GM18511 (cell line): Measurements from ENCODE around the gene ACTRT2.

Experiments used
- ATAC-seq: cut with Tn5 transposase; IDR thresholded peaks from one replicate; pipeline ENCODE4 v1.9.1; 2021; ENCODE audit warnings: mild to moderate bottlenecking, moderate library complexity; ENCODE audit not compliant: unreplicated experiment

The ACTRT2 gene

DNA sequence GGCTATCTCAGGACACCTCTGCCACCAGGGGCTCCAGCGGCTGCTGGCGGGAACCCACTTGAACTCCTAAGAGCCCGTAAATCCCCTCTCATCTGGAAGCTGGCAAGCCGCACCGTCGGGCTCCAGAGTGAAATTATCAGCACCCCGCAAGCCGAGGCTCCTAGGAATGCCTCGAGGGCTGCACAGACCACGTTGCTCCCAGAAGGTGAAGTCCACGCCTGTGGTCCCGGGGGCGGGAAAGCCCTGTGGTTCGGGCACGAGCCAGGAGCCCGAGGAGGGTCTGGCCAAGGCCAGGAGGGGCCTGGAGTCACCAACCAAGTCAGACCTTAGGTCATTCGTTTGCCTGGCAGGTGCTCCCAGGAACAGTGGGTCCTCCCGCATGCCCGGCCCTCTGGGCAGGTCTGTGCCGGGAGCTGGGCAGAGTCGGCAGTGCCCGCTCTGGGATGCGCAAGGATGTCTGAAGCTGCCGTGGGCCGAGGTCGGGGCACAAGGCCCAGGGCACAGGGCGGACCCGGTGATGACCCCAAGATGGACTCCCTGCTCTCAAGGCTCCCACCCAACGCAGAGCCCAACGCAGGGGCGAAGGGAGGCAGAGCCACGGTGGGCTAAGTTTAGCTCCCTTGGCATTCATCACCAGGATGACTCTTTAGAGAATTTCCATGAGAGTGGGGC, 8.9 kb downstream of the ACTRT2 start:
- no peak for ATAC-seq

GRCh38 chr1:3030663-3031381, 9.6 kb downstream of the ACTRT2 start:
- ATAC-seq, result no peak

GRCh38 chr1:3031401-3032221, 10.3 kb downstream of the ACTRT2 start:
- no peak for ATAC-seq

DNA sequence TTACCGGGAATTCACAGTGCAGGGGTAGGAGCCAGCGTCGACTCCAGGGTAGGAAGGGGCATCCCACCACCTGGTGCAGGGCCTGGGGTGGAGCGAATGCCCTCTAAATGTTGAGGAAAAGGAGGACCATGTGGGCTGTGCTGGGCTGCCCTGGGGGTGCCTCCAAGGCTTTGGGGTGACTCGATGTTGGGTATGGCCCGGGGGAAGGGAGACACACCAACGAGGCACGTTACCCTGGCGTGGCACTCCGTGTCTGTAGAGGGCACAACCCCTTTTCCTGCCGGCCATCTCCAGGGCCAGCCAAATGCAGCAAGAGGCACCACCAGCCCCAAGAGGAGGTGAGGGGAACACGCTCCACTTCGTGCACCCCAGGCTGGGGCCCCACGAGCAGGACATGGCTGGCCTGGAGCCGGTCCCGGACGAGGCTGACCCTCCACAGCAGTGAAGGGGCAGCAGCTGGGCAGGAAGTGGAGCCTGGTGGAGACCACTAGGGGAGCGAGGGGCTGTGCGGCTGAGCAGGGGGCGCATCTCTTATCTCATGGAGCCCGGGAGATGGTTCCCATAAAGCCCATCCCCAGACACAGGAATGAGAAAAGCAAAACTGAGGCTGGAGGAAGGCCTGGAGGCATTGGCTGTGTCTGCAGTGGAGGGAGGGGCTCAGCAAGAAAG, 11.2 kb downstream of the ACTRT2 start:
- no peak for ATAC-seq

DNA sequence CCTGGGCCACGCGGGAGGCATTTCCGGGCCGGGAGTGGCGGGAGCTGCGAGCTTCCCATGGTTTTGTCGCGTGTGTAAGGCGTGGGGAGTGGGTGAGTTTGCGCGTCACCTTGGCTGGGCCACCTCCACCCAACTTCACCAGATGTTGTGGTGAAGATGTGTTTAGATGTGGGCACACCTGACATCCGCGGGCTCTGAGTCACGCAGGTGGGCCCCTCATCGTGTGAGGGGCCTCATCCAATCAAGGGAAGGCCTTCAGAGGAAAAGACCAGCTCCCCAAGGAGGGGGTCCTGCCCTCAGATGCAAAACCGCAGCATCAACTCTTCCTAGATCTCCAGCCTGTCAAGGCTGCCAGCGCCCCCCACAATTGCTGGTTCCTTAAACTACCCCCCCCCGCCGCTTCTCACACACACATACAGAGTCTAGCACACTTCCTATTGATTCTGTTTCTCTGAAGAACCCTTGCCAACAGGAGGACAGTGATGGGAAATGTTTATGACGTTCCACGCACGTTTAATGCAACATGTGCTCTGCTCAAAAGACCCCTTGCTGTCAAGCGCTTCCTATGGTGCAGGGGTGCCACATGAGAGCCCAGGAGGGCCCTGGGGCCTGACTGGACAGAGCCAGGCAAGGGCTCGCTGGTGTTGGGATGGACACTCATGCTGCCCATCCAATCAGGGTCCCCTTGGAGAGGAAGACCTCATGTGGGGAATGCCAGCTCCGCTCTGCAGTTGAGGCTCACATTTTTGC, 11.9 kb downstream of the ACTRT2 start:
- ATAC-seq, result no peak

GRCh38 chr1:3033790-3034090, 12.5 kb downstream of the ACTRT2 start:
- no peak for ATAC-seq

- no peak for ATAC-seq
Observed at GRCh38 chr1:3034162-3034561, 12.9 kb downstream of the ACTRT2 start.

DNA sequence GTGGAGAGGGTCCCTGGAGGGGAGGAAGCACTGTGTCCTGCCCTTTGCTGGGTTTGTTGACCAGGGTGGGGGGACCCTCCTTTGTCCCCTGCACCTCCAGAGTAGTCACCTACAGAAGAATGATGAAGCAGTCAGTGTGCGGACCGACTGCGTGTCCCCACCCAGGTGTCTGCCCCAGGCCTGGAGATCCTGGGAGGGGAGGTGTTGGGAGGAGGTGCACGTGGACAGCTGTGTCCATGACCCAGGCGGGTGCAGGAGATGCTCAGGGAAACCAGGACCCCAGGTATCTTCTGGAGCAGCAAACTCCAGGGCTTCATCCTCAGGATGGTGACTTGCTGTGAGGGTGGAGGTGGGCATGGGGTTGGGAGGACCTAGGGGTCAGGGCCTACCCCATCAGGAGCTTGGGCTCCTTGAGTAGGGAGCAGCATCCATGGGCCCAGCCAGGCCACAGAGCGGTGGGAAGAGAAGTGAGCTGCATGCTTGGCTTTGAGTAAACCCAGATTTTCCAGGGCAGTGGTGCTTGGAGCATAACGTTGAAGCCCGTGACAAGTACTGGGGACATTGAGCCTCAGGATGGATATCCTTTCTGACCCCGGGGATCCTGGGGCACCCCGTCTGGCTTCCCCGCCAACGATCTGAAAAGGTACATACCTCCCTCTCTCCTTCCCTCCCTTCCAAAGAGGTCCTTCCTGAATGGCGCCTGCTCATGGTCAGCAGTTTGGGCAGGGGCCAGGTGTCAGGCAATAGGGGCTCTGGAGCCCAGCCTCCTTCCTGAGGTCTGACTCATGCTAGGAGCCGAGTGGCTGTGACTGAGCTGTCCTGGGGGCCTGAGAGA, 13.7 kb downstream of the ACTRT2 start:
- no peak for ATAC-seq

- no peak for ATAC-seq
Observed at GRCh38 chr1:3035563-3036446, 14.5 kb downstream of the ACTRT2 start.

DNA sequence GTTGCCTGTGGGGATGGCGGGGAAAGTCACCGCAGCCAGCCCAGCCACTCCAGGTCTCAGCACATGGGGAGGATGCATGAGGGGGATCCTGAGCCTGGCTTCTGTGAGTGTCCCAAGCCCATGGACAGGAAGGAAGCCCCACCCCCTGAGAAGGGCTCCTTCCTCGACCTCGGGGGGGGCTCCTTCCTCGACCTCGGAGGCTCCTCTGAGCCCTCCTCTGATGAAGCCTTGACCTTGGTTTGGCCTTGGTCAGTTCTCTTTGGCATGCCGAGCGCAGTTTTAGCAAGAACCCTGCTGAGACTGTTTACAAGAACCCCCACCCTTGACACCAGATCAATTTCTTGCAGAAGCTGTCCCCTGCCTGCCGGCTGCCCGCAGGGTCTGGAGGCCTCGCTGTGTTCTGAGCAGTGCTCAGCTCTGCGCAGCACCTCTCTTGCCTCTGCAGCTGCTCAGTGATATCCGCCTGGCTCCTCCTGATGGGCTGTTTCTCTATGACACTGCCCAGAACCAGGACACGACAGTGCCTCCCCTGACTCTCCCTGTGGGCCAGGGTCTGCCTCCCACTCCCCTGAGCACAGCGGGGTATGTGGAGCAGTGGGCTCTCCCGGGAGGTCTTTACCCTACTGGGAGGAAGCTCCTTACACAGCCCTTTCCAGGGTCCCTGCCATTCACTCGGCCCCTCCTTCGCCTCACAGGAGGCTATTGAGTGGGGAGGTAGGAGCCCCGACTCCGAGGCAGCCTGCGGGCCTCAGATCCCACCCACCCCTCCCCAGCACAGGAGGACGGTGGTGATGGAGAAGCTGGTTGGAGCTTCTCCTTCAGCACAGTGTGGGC, 15.4 kb downstream of the ACTRT2 start:
- no peak for ATAC-seq

DNA sequence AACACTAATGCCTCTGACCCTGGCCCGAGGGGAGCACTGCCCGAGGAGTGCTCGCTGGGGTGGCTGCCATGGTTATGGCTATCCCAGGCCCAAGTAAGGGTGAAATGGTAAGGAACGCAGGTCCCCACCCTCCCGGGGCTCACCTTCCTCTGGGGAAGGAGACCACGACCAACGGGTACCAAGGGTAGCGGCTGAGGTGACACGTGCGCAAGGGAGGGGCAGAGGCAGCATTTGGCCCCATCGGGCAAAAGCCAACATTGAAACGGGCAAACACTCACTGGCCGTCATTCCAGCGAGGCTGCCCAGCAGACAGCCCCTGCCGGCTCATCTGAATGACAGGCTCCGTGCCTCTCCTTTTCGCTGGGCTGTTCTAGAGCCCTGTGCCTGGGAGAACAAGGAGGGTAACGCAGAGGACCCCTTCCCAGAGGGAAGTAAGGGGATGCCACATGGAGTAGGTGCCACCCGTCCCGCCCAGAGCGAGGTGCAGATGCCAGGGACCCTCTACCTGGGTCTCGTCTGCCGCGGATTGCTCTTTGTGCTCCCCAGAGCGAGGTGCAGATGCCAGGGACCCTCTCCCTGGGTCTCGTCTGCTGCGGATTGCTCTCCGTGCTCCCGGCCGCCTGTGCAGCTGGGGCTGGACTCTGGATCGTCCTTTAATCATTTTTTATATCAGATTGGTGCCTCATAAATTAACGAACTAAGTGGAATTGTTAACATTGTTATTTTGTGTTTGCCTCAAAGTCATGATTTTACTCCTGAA, 16.2 kb downstream of the ACTRT2 start:
- ATAC-seq, result no peak

- ATAC-seq, result no peak
Observed at GRCh38 chr1:3038113-3038551, 16.9 kb downstream of the ACTRT2 start.

DNA sequence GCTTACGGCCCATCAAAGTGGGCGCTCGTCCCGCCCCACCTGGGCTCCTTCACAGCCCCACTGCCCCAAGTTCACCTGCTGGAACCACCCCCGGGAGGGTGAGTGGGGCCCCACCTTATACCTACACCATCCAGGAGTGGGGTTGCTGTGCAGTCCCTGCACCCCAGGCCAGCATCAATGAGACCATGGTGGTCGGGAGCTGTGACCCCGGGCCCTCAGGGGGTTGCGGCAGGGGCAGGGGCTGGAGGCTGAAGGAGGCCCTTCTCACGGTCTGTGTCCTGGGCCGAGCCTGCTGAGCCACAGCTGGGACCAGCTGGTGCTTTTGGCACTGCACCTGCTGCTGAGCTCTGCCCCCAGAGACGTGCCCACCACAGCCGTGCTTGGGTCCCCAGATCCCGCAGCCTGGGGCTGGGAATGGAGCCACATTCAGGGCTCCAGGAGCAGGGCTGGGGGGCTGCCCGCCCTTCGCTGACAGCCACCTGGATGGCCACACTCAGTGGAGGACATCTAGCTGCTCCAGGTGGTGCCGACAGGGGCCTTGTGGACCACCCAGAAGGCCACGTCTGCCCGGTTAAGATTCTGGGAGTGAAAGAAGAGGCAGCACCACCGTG, 17.4 kb downstream of the ACTRT2 start:
- ATAC-seq, result no peak

DNA sequence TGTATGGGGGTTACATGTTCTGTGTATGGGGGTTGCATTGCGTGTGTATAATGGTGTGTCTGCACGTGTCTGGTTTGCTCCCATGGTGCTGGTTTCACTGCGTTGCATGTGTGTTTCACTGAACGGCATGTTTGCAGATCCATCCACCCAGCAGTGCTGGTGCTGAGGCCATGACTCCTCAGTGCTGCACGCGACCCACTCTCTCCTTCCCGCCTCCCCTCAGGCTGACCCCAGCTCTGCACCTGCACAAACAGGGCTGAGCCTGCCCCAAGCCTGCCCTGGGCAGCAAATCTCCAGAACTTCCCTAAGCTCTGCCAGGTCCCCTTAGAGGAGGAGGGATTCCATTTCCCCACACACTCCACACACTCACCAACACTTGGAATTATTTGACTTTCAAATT, 18.7 kb downstream of the ACTRT2 start:
- ATAC-seq, result no peak

DNA sequence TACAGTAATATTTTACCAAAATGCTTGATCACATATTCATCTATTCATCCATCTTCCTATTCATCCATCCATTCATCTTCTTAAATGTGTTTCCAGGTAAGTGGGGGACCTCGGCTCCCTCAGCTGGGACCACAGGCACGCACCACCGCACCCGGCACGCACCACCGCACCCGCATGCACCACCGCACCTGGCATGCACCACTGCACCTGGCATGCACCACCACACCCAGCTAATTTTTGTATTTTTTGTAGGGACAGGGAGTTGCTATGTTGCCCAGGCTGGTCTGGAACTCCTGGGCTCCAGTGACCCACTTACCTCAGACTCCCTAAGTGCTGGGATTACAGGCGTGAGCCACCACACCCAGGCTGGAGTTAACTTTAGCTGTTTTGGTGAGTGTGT, 21.2 kb downstream of the ACTRT2 start:
- ATAC-seq, result no peak

DNA sequence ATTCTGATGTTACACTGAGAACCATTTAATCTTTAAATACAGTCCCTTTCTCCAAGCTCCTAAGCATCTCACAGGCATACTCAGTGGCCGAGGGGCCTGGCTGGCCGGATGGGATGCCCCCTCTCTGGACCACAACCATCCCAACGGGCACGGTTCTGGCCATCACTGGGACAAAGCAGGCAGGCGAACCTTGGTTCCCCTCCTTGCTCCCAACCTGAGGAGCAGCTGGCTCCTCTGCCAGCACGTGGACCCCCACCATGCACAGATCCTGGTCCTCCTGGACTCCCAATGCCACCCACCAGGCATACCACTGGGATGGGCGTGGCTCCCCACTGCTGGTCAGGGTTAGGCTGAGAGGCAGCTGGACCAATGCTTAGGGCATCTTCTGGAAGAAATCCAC, 27.9 kb downstream of the ACTRT2 start:
- no peak for ATAC-seq

- ATAC-seq, result no peak
Observed at GRCh38 chr1:3049905-3050304, 28.6 kb downstream of the ACTRT2 start.
